Panc1 (cell line): ENCODE measurements around the gene FBXO3. TPM values are rescaled to one million over a fixed set of nuclear protein-coding genes. Genes with fewer than 3 reads are reported as not detected.
"Not testable (repeated sequence)": the region's sequence is repeated elsewhere in the genome, so short reads cannot be mapped to it uniquely, and the experiment has no call there.

Experiments used
- ATAC-seq: fragments of 200-7000 bp; cut with Tn5 transposase; 2 replicates; pipeline ENCODE4 v1.9.1; 2020; ENCODE audit warnings: mild to moderate bottlenecking, moderate library complexity
- BruUV-seq: library from RNA; stranded (reverse); fragments of 400-500 nt; replicated peaks from 2 replicates; lab custom pipeline; 2021; lab: Mats Ljungman, UMichigan
- CTCF ChIA-PET: fragments of 300-600 bp; sonication (Branson Sonifier 250); formaldehyde crosslinking; loops from one replicate; lab custom pipeline; 2022; ENCODE audit warnings: antibody characterized with exemption; lab: Charles Lee
- POLR2A ChIA-PET: fragments of 300-600 bp; sonication (Branson Sonifier 250); formaldehyde crosslinking; loops from one replicate; lab custom pipeline; 2022; ENCODE audit warnings: antibody characterized with exemption; lab: Charles Lee
- DNase-seq: peaks from one replicate; pipeline ENCODE4 v3.0.0-alpha.2; 2010; ENCODE audit warnings: low read depth, low spot score
- H3K27ac ChIP-seq: 2 replicates; pipeline ENCODE4 v1.5.1; 2011; ENCODE audit warnings: mild to moderate bottlenecking, low read length, inconsistent platforms
- H3K27me3 ChIP-seq: fragments of 200-500 bp; sonication (Bioruptor generic); 2 replicates; pipeline ENCODE4 v1.6.0; 2014; ENCODE audit warnings: low read length, inconsistent platforms; ENCODE audit not compliant: control insufficient read depth, insufficient read depth
- H3K36me3 ChIP-seq: fragments of 200-500 bp; sonication (Bioruptor generic); 2 replicates; pipeline ENCODE4 v1.5.1; 2014; ENCODE audit warnings: inconsistent platforms, mild to moderate bottlenecking, low read length, moderate library complexity; ENCODE audit not compliant: control insufficient read depth, insufficient read depth
- H3K4me1 ChIP-seq: 2 replicates; pipeline ENCODE4 v1.5.1; 2011; ENCODE audit warnings: inconsistent platforms, mild to moderate bottlenecking, low read length, moderate library complexity; ENCODE audit not compliant: control insufficient read depth, insufficient read depth
- H3K4me3 ChIP-seq, 2 experiments: 2 replicates each; pipeline ENCODE4 v1.5.1; 2011 to 2012; ENCODE audit warnings: low read depth in 2 of 2, low read length in 2 of 2, mild to moderate bottlenecking in 2 of 2, inconsistent platforms in 1 of 2, moderate library complexity in 1 of 2
- H3K9me3 ChIP-seq: fragments of 200-500 bp; sonication (Bioruptor generic); 2 replicates; pipeline ENCODE4 v1.5.1; 2014; ENCODE audit warnings: low read depth, mild to moderate bottlenecking, inconsistent platforms, low read length, moderate library complexity; ENCODE audit not compliant: control insufficient read depth, insufficient read depth
- CTCF ChIP-seq: fragments of 450-650 bp; IDR thresholded peaks from 2 replicates; pipeline ENCODE4 v1.5.1; 2017; ENCODE audit warnings: mild to moderate bottlenecking
- POLR2AphosphoS5 ChIP-seq: IDR thresholded peaks from 2 replicates; pipeline ENCODE4 v1.6.1; 2012; ENCODE audit warnings: mild to moderate bottlenecking, low read depth, low read length, moderate library complexity
- REST ChIP-seq, 2 experiments: IDR thresholded peaks; 2 replicates each; pipeline ENCODE4 v1.6.1; 2011 to 2012; ENCODE audit warnings: low read depth in 2 of 2, control low read depth in 1 of 2, low read length in 1 of 2, mild to moderate bottlenecking in 1 of 2, moderate library complexity in 1 of 2; ENCODE audit not compliant: insufficient read depth in 1 of 2
- SIN3A ChIP-seq: IDR thresholded peaks from 2 replicates; pipeline ENCODE4 v1.6.1; 2012; ENCODE audit warnings: low read depth, mild to moderate bottlenecking, low read length, moderate library complexity, borderline replicate concordance; ENCODE audit not compliant: insufficient read depth
- TCF7L2 ChIP-seq: IDR thresholded peaks from 2 replicates; pipeline ENCODE4 v1.6.1; 2011; ENCODE audit warnings: mild to moderate bottlenecking, low read depth, low read length, inconsistent platforms
- in situ Hi-C: cut with HindIII; loops from 2 replicates; pipeline ENCODE4 v1.10.0; 2016; ENCODE audit warnings: low sequenced_read_pairs, low pct_unique_long_range_greater_than_20kb
- intact Hi-C: fragments of 100-400 bp; cut with micrococcal nuclease; formaldehyde crosslinking; loops from one replicate; pipeline ENCODE4 v1.10.0; 2022; ENCODE audit not compliant: unreplicated experiment
- total RNA-seq: library from RNA; stranded (reverse); gene quantifications from one replicate; pipeline ENCODE4 v1.2.1, GENCODE V29; 2021; ENCODE audit not compliant: unreplicated experiment

FBXO3 gene
- total RNA-seq, 1 experiment from 2014 or later: 22.3 TPM

- no peak overlapping the region for H3K27ac ChIP-seq
- POLR2A ChIA-PET: no interaction called here
- peaks cover 6% of the 10 kb centered on the region; the same call in 1 of the 2 replicates for H3K9me3 ChIP-seq
- ATAC-seq: no peak
- in situ Hi-C loops (no loop called here), intact Hi-C loops (no loop called here)
- DNase-seq: no peak
- H3K4me1 ChIP-seq: no peaks in the 10 kb centered on the region
- no peaks in the 10 kb centered on the region for H3K36me3 ChIP-seq
- H3K4me3 ChIP-seq: no peak overlapping the region
- peaks cover 3% of the 10 kb centered on the region; the same call in 1 of the 2 replicates for H3K27me3 ChIP-seq
- CTCF ChIA-PET: no interaction called here
- BruUV-seq: no TSS peak
- no peak for TF ChIP-seq REST (IDR thresholded peaks at IDR 0.05; ENCODE audit: insufficient read depth in 1 of 2, low read depth in 2 of 2, low read length in 1 of 2)
- TF ChIP-seq TCF7L2: no peak
- no peak for TF ChIP-seq SIN3A
- no peak for TF ChIP-seq CTCF
- no peak for TF ChIP-seq POLR2AphosphoS5
These were observed 15.7 kb upstream of the FBXO3 start for GRCh38 chr11:33790040-33790439.

- BruUV-seq, H3K27me3 ChIP-seq, CTCF ChIA-PET, H3K36me3 ChIP-seq, H3K27ac ChIP-seq, H3K9me3 ChIP-seq, H3K4me3 ChIP-seq, intact Hi-C loops, H3K4me1 ChIP-seq, POLR2A ChIA-PET, in situ Hi-C loops, ATAC-seq, DNase-seq: not testable (repeated sequence)
These were observed 13.8 kb upstream of the FBXO3 start for GRCh38 chr11:33788095-33788494.

- no peak for DNase-seq
- TF ChIP-seq CTCF: no peak
- TF ChIP-seq TCF7L2: no peak
- no peak for TF ChIP-seq POLR2AphosphoS5
- no peak for TF ChIP-seq REST (IDR thresholded peaks at IDR 0.05; ENCODE audit: insufficient read depth in 1 of 2, low read depth in 2 of 2, low read length in 1 of 2)
- TF ChIP-seq SIN3A: no peak
- POLR2A ChIA-PET: no interaction called here
- intact Hi-C loops: no loop called here
- no peaks in the 10 kb centered on the region for H3K36me3 ChIP-seq
- no peak for ATAC-seq
- no peaks in the 10 kb centered on the region for H3K9me3 ChIP-seq
- peaks cover 3% of the 10 kb centered on the region; the same call in 1 of the 2 replicates for H3K27me3 ChIP-seq
- in situ Hi-C loops: no loop called here
- BruUV-seq: no TSS peak
- CTCF ChIA-PET: interaction anchor here (0.6 kb wide), 1 partner anchor 201 kb away, joined by 7 read pairs; no protein-coding TSS in a partner anchor
- H3K4me3 ChIP-seq: no peak overlapping the region
- H3K4me1 ChIP-seq: no peaks in the 10 kb centered on the region
- no peak overlapping the region for H3K27ac ChIP-seq
These were observed 12.8 kb upstream of the FBXO3 start for GRCh38 chr11:33787076-33787475.
